Rectal smooth muscle tissue (tissue), 1 donor: Measurements from ENCODE around the gene APP.

Experiments used
- H3K27ac ChIP-seq: one replicate; pipeline ENCODE4 v1.7.0; 2013; ENCODE audit warnings: low read depth, low read length, inconsistent platforms
- H3K27me3 ChIP-seq: one replicate; pipeline ENCODE4 v1.7.0; 2013; ENCODE audit warnings: low read length; ENCODE audit not compliant: control insufficient read depth, insufficient read depth
- H3K36me3 ChIP-seq: one replicate; pipeline ENCODE4 v1.7.0; 2013; ENCODE audit warnings: low read length; ENCODE audit not compliant: control insufficient read depth, insufficient read depth
- H3K4me1 ChIP-seq: one replicate; pipeline ENCODE4 v1.7.0; 2013; ENCODE audit warnings: low read length; ENCODE audit not compliant: control insufficient read depth, insufficient read depth
- H3K4me3 ChIP-seq: one replicate; pipeline ENCODE4 v1.7.0; 2013; ENCODE audit warnings: low read length
- H3K9ac ChIP-seq: one replicate; pipeline ENCODE4 v1.7.0; 2013; ENCODE audit warnings: low read length

APP gene

DNA sequence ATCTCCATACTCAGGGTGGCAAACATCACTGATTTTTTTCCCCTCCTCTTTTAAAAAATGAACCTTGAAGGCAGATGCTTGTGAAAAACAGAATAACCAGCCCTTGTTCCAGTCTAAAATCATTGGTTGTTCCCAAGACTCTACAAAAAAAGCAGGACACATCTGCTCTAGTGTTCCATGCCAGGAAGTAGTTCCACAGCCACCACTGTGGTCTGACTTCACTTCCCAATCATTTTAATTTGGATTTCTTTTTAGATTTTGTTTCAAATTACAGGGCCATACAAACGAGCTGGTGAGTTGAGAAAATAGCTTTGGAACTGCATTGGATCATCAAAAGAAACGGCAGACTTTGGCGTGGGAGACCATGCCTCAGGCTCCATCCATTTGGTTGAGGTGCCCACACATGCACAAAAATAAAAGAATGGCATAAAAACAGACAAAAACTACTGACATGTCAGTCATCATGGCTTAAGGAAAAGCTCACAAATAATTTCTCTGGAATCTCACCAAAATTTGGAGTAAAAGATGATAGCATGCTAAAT lies 225.8 kb downstream of the APP start:
- H3K27ac ChIP-seq = no peak overlapping the region
- no peak overlapping the region for H3K9ac ChIP-seq
- no peaks in the 10 kb centered on the region for H3K27me3 ChIP-seq
- H3K4me1 ChIP-seq = no peaks in the 10 kb centered on the region
- no peak overlapping the region for H3K4me3 ChIP-seq
- no peaks in the 10 kb centered on the region for H3K36me3 ChIP-seq

DNA sequence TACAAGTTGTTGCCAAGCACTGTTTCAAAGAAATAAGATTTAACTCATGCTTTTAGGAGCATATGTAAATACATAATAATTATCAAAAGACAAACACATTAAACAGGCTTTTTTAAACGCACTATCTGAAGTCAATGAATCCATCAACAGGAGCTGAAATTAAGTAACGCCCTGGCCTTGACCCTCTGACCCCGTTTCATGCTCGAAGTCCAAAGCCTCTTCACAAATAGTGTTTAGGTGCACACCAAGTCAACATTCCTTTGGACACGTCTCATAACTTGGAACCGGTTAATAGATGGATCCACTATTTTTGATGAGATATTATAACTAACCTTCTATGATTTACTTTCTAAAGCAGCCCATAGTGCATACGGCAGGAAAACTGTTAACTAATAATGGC lies 226.5 kb downstream of the APP start:
- Histone ChIP-seq H3K4me1 (no peaks in the 10 kb centered on the region), H3K27ac (no peak overlapping the region)

DNA sequence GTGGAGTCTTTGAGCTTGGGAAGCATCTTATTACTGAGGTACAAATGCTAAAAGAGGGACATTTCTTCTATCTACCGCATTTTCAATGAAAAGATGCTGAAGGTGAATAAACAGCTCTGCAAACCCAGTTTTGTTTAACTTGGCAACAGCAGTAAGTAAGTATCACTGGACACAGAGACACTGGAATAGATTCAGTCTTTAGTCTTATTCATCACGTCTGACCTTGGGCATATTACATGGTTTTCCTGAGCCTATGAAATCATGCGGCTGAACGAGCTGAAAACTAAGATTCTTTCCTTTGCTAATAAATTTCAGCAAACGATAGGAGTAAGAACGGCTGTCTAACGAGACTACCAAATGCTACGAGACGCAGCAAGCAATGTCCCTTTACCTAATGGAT lies 228.4 kb downstream of the APP start:
- no peak overlapping the region for H3K9ac ChIP-seq
- H3K27me3 ChIP-seq = no peaks in the 10 kb centered on the region

More for the DNA sequence above, 226.5 kb downstream of the APP start:
- Histone ChIP-seq H3K4me3 (no peak overlapping the region), H3K9ac (no peak overlapping the region), H3K36me3 (no peaks in the 10 kb centered on the region), H3K27me3 (no peaks in the 10 kb centered on the region)

DNA sequence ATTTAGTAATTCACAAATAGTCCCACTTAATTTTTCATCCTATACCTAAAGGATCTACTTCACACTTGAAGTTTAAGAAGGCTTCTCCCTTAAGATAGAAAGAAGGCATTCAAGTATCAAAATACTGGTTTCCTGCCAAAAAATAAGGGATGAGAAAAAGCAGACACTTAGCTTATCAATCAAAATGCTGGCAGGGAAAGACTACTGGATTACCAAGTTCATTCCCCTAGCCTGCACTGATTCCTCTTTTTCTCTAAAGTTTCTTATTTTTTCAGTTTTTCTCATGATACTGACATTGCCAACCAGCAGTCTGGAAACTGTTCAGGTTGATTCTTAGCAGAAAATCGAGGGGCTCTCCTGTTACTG lies 231.2 kb downstream of the APP start:
- Histone ChIP-seq H3K27ac (no peak overlapping the region), H3K4me1 (peaks cover 2% of the 10 kb centered on the region), H3K4me3 (no peak overlapping the region), H3K9ac (no peak overlapping the region), H3K27me3 (no peaks in the 10 kb centered on the region), H3K36me3 (no peaks in the 10 kb centered on the region)

More for the DNA sequence above, 228.4 kb downstream of the APP start:
- Histone ChIP-seq H3K36me3 (no peaks in the 10 kb centered on the region), H3K27ac (no peak overlapping the region), H3K4me3 (no peak overlapping the region), H3K4me1 (no peaks in the 10 kb centered on the region)

DNA sequence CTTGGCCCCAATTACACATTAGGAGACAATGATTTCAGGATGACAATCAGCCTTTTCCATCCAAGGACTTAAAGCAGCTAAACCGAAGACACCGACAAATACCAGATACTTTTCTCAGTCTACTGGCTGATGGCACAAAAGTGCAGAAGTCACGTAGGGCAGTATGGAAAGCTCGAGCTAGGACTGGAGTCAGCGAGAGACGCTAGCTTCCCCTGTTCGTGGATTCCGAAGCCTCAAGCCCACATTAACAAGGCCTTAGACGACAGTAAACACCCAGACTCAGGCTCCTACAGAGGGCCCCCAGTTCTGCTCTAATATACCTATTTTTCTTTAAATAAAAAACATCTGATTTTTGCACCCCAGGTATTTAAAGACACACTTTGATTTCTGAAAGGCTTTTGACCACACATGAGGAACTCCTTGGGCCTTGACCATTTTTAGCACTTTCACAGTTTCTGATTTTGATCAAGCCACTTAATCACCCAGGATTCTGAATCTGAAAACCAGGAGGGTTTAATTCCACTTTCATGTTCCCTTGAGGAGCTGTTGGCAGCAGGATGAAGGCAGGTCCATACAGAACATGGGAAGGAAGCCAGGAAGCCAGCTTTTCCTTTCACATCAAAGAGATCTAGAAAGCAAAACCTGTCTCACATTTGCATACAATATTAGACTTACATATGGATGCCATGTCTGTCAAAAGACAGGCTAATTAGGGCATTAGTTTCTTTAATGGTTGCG lies 231.7 kb downstream of the APP start:
- Histone ChIP-seq H3K4me3 (no peak overlapping the region), H3K27ac (no peak overlapping the region)

DNA sequence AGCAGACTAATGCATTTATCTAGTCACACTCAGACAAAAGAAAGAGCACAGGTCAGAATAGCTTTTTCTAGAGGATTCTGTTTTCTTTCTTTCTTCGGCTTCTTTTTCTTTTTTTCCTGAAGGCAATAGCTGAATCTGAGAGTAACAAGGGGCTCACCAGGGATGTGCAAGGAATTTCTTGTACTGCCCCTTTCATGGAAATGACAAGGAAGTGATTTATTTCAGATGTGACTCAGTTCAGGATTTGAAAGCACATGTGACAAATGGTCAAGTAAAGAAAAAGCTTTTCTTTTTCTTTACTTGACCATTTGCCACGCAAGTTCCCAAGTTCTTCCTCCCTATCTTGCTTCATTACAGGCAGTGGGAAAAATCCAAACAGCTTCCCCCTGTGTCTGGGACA lies 233.8 kb downstream of the APP start:
- Histone ChIP-seq H3K9ac (no peak overlapping the region), H3K36me3 (no peaks in the 10 kb centered on the region), H3K4me3 (no peak overlapping the region), H3K27me3 (no peaks in the 10 kb centered on the region), H3K27ac (no peak overlapping the region), H3K4me1 (peaks cover 2% of the 10 kb centered on the region)

More for the DNA sequence above, 231.7 kb downstream of the APP start:
- peaks cover 2% of the 10 kb centered on the region for H3K4me1 ChIP-seq
- H3K9ac ChIP-seq = no peak overlapping the region
- H3K36me3 ChIP-seq = no peaks in the 10 kb centered on the region
- no peaks in the 10 kb centered on the region for H3K27me3 ChIP-seq

DNA sequence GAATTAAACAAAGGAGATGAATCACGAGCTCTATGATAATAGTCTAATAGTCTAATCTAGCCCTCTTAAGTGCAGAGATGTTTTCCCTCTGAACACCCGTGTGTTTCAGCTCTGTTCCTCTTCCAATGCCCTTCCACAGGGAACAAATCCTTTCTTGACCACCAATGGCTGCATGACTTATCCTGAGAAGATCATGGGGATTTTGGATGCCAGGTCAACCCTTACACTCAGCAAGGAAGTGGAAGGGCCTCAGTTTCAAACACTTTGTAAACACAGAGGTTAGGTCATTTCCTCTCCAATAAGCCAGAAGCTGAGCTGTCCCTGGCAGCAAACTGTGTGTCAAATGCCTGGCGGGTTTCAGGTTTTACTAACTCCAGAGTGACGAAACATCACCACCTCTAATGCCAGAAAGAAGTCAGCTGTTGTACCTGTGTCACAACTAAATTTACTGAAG lies 235.8 kb downstream of the APP start:
- Histone ChIP-seq H3K4me3 (no peak overlapping the region), H3K27ac (no peak overlapping the region), H3K36me3 (no peaks in the 10 kb centered on the region), H3K27me3 (no peaks in the 10 kb centered on the region), H3K9ac (no peak overlapping the region), H3K4me1 (peaks cover 2% of the 10 kb centered on the region)

DNA sequence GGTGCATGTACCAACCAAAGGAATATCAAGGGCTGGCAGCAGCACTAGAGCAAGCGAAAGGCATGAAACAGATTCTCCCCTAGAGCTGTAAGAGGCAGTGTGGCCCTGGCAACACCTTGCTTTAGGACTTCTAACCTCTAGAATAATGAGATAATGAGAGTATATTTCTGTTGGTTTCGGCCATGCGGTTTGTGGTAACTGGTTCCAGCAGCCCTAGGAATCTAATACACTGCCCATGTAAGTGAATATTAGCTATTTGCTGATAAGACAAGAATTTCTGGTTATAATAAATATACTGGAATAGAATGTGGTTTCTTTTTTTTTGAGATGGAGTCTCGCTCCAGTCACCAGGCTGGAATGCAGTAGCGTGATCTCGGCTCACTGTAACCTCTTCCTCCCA lies 236.4 kb downstream of the APP start:
- Histone ChIP-seq H3K27ac (no peak overlapping the region), H3K4me3 (no peak overlapping the region), H3K27me3 (no peaks in the 10 kb centered on the region), H3K4me1 (peaks cover 2% of the 10 kb centered on the region), H3K9ac (no peak overlapping the region), H3K36me3 (no peaks in the 10 kb centered on the region)

GRCh38 chr21:25931765-25932164 lies 238.8 kb downstream of the APP start:
- Histone ChIP-seq H3K4me1 (peaks cover 2% of the 10 kb centered on the region), H3K36me3 (no peaks in the 10 kb centered on the region), H3K27me3 (no peaks in the 10 kb centered on the region), H3K27ac (no peak overlapping the region), H3K9ac (no peak overlapping the region), H3K4me3 (no peak overlapping the region)

GRCh38 chr21:25929856-25930520 lies 240.6 kb downstream of the APP start:
- H3K4me3 ChIP-seq = no peak overlapping the region
- no peak overlapping the region for H3K27ac ChIP-seq
- H3K9ac ChIP-seq = no peak overlapping the region
- peaks cover 2% of the 10 kb centered on the region for H3K4me1 ChIP-seq
- no peaks in the 10 kb centered on the region for H3K27me3 ChIP-seq
- H3K36me3 ChIP-seq = no peaks in the 10 kb centered on the region

DNA sequence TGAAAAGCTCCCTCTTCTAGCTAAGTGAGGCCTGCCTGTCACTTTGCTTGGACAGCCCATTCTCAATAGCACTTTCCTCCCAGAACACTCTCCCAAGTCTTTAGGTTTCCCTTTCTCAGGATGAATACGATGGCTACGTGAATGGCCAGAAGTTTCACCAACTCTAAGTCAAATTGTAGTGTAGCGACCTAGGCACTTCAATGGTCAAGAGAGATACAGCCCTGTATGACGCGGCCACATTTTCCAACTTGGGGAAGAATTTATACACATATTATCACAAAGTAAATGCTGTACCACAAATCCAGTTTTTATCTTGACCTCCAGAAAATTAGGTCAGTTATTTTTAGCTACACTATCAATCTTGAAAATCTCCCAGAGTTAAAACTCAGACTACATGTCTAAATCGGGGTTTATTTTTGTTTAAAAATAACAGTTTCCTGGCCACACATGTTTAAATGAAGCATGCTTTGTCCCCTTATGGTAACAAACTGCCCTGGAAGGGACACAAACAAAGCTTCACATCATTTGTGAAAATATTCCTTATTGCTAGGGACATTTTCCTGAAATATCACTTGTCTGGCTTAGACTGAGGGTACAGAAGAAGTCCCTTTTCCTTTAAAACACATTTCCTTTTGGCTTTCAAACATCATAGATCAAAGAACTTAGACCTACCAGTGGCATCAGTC lies 243.2 kb downstream of the APP start:
- H3K4me1 ChIP-seq = no peaks in the 10 kb centered on the region
- H3K27me3 ChIP-seq = no peaks in the 10 kb centered on the region
- no peak overlapping the region for H3K9ac ChIP-seq
- no peak overlapping the region for H3K27ac ChIP-seq
- H3K36me3 ChIP-seq = no peaks in the 10 kb centered on the region
- no peak overlapping the region for H3K4me3 ChIP-seq

GRCh38 chr21:25925936-25926335 lies 244.6 kb downstream of the APP start:
- Histone ChIP-seq H3K27ac (no peak overlapping the region), H3K4me1 (no peaks in the 10 kb centered on the region), H3K27me3 (no peaks in the 10 kb centered on the region), H3K4me3 (no peak overlapping the region), H3K9ac (no peak overlapping the region), H3K36me3 (no peaks in the 10 kb centered on the region)
